ENCODE measurements around the gene PGD.

DNA sequence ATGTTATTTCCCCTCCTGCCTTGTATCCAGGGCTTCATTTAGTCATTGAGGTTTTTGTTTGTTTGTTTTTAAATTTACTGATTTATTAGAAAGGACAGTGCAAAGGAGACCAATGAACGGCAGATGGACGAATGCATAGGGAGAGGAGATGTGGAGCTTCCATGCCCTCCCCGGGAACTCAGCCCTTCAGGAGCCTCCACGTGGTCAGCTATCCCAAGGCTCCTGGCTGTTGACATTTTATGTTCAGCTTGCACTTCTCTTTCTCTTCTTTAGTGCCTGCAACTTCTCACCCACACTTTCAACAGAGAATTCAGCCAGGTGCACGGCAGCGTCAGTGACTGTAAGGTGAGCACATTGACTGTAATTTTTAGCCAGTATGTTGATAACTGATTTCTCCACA lies 30.7 kb upstream of the PGD start:
- no peak for TF ChIP-seq POLR2A (IDR thresholded peaks at IDR 0.05)
- TF ChIP-seq, protein P1, sequence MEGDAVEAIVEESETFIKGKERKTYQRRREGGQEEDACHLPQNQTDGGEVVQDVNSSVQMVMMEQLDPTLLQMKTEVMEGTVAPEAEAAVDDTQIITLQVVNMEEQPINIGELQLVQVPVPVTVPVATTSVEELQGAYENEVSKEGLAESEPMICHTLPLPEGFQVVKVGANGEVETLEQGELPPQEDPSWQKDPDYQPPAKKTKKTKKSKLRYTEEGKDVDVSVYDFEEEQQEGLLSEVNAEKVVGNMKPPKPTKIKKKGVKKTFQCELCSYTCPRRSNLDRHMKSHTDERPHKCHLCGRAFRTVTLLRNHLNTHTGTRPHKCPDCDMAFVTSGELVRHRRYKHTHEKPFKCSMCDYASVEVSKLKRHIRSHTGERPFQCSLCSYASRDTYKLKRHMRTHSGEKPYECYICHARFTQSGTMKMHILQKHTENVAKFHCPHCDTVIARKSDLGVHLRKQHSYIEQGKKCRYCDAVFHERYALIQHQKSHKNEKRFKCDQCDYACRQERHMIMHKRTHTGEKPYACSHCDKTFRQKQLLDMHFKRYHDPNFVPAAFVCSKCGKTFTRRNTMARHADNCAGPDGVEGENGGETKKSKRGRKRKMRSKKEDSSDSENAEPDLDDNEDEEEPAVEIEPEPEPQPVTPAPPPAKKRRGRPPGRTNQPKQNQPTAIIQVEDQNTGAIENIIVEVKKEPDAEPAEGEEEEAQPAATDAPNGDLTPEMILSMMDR (IDR thresholded peaks at IDR 0.05 in 8 of 11, conservative IDR thresholded peaks at IDR 0.05 in 3 of 11): no peak
- no peak for TF ChIP-seq POLR2AphosphoS5 (IDR thresholded peaks at IDR 0.05)
